Choroid plexus epithelial cell (primary cell): ENCODE results near the gene SOS1.

Source experiments
- DNase-seq: peaks from one replicate; pipeline ENCODE4 v3.0.0-alpha.2; 2010; ENCODE audit warnings: low read depth
- H3K4me3 ChIP-seq: 2 replicates; pipeline ENCODE4 v1.5.1; 2011; ENCODE audit warnings: low read depth, mild to moderate bottlenecking, control low read depth, low read length, moderate library complexity
- TF ChIP-seq, protein P1 (sequence below): conservative IDR thresholded peaks from 2 replicates; pipeline ENCODE4 v1.5.1; 2011; ENCODE audit warnings: low read depth, mild to moderate bottlenecking, control low read depth, inconsistent platforms, low read length, moderate library complexity

Gene SOS1

DNA sequence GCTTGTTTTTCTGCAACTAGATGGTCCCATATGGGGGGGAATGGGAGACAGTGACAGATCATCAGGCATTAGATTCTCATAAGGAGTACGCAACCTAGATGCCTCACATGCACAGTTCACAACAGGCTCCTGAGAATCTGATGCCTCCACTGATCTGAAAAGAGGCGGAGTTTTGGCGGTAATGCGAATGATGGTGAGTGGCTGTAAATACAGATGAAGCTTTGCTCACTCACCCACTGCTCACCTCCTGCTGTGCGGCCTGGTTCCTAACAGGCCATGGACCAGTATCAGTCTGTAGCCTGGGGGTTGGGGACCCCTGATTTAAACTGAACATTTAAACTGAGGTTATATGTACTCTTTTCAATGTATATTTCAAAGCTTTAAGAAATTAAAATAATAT, 40.7 kb downstream of the SOS1 start:
- TF ChIP-seq, protein P1, sequence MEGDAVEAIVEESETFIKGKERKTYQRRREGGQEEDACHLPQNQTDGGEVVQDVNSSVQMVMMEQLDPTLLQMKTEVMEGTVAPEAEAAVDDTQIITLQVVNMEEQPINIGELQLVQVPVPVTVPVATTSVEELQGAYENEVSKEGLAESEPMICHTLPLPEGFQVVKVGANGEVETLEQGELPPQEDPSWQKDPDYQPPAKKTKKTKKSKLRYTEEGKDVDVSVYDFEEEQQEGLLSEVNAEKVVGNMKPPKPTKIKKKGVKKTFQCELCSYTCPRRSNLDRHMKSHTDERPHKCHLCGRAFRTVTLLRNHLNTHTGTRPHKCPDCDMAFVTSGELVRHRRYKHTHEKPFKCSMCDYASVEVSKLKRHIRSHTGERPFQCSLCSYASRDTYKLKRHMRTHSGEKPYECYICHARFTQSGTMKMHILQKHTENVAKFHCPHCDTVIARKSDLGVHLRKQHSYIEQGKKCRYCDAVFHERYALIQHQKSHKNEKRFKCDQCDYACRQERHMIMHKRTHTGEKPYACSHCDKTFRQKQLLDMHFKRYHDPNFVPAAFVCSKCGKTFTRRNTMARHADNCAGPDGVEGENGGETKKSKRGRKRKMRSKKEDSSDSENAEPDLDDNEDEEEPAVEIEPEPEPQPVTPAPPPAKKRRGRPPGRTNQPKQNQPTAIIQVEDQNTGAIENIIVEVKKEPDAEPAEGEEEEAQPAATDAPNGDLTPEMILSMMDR: no peak
- no peak overlapping the region for H3K4me3 ChIP-seq
- DNase-seq: no peak

DNA sequence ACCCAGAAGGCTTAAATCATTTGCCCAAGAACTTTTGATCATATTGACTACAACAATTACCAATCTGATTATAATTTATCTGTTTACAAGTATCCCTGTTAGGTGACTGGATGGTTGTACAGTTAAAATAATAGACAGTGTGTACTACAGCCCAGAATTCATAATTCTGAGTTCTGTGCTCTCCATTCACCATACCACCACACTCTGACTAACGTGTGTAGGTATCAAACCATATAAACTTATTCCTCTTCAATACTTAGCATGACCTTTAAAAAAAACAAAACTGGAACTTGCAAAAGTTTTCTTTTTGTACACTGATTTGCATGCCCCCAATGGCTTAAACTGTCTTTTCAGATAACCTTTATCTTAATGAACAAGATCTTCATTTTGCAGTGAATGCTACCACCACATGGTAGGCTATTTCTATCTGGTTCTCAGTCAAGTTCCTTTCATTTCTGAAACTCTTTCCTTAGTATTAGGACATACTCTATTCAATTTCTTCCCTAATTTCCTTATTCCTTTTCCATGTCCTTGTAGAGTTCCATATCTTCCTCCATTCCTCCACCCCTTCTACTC, 50.9 kb downstream of the SOS1 start:
- TF ChIP-seq, protein P1: no peak
- no peak for DNase-seq
- H3K4me3 ChIP-seq: no peak overlapping the region

DNA sequence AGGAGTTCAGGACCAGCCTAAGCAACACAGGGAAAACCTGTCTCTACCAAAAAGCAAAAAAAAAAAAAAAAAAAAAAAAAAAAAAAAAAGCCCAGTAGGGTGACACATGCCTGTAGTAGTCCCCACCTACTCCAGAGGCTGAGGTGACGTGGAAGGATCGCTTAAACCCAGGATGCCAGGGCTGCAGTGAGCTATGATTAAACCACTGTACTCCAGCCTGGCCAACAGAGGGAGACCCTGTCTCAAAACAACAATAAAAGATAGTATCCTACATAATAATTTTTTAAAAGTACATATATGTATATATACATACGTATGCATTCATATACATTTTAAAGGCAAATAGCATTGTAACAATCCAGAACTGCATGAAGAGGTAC, 51.7 kb downstream of the SOS1 start:
- H3K4me3 ChIP-seq: no peak overlapping the region
- TF ChIP-seq, protein P1: peak; percentile 35
- DNase-seq: peak; percentile 11

DNA sequence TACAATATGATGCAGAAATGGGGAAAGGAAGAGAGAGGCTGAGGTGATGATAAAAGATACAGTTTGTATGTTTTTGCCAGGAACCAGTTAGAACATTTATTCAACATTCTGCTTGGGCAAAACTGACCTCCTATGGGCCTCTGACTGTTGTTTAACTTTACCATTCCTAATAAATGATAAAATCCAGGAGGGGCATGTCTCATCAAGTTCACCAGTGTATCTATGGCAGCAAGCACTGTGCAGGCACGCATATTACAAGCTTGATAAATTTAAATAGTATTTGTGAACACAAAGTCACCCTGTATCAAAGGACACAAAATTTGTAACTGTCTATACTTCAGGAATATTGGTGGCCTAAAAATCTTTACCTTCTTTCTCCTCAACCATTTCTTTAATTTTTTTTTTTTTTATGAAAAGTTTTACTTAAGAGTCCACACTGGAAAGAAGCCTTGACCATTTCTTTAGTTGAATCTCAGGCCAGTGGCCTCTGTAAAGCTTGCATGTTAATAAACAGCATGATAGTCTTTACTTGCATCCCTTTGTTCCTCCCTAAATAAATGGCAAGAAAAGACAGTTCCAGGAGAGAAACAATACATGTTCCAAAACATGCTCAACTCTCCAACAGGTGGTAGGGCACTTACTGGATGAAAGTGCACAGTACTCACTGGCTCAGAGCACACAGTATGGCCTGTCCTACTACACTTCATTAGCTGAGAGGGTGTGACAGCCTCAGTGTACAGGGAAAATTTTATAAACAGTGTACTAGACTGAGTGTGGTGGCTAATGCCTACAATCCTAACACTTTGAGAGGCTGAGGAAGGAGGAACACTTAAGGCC, 52.3 kb downstream of the SOS1 start:
- TF ChIP-seq, protein P1: no peak
- H3K4me3 ChIP-seq: no peak overlapping the region
- peak; percentile 4 for DNase-seq

DNA sequence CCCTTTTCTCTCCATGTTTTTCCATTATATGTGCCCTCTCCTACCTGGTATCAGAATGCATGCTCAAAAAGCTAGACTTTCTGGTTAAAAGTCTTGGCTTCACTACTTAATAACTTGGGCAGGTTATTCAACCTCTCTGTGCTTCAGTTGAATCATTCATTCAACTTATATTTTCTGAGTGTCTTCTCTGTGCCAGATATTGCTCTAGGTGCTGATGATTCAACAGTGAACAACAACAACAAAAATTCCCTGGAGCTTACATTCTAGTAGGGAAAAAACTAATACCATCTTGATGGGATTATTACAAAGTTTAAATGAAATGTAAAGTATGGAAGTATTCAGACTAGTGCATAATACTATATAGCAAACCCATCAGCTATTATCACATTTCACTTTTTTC, 55.2 kb downstream of the SOS1 start:
- H3K4me3 ChIP-seq: no peak overlapping the region
- TF ChIP-seq, protein P1: no peak
- no peak for DNase-seq

DNA sequence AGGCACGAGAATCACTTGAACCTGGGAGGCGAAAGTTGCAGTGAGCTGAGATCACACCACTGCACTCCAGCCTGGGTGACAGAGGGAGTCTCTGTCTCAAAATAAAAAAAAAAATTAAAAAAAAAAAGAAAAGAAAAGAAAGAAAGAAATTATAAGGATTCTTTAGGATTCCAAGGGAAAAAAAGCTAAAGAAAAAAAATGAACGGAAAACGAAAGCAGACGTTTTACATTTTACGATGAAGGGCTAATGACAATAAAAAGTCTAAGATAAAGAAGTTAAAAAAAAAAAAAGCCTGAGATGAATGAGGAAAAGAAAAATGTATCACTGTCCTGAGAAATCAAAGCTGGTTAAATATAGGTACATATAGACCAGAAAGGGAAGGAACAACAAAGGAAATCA, 58.5 kb downstream of the SOS1 start:
- no peak for DNase-seq
- TF ChIP-seq, protein P1: no peak
- no peak overlapping the region for H3K4me3 ChIP-seq

DNA sequence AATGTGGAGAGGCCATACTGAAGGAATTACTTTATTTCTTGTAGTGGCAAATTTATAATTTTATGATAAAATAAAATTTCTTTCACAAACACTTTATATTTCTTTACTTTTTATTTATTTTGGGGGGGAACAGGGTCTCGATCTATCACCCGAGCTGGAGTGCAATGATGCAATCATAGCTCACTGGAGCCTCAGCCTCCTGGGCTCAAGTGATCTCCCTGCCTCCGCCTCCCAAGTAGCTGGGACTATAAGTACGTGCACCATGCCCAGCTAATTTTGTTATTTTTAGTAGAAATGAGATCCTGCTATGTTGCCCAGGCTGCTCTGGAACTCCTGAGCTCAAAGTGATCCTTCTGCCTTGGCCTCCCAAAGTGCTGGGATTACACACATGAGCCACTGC, 59.6 kb downstream of the SOS1 start:
- DNase-seq: no peak
- H3K4me3 ChIP-seq: no peak overlapping the region
- TF ChIP-seq, protein P1: no peak
